Hematopoietic multipotent progenitor cell treated with erythropoietin and hydrocortisone succinate and interleukin-3 and kit ligand, for 15 days (in vitro differentiated cells): ENCODE measurements around the gene PNMT.

Experiments
- DNase-seq: peaks from one replicate; pipeline ENCODE4 v3.0.0-alpha.2; 2015; ENCODE audit warnings: low spot score

Gene PNMT

DNA sequence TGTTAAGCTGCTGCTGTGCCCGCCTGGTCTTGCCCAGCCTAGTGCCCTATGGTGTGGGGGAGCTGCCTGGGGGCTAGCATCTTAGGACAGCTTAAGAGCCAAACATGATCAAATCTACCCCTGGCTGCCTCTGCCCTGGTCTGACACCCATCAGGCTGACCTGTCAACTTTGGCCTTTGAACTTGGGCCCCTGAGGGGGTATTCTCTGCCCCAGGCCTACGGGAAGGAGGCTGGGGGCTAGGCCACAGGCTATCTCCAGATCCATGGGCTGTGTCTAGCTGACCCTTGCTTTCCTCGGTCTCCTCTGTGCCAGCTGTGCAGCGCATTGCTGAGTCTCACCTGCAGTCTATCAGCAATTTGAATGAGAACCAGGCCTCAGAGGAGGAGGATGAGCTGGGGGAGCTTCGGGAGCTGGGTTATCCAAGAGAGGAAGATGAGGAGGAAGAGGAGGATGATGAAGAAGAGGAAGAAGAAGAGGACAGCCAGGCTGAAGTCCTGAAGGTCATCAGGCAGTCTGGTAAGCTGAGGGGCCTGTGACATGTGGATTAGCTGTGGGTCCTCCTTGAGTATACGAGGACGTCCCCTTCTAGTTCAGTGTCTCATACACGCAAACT is 34.6 kb upstream of the PNMT start:
- no peak for DNase-seq

DNA sequence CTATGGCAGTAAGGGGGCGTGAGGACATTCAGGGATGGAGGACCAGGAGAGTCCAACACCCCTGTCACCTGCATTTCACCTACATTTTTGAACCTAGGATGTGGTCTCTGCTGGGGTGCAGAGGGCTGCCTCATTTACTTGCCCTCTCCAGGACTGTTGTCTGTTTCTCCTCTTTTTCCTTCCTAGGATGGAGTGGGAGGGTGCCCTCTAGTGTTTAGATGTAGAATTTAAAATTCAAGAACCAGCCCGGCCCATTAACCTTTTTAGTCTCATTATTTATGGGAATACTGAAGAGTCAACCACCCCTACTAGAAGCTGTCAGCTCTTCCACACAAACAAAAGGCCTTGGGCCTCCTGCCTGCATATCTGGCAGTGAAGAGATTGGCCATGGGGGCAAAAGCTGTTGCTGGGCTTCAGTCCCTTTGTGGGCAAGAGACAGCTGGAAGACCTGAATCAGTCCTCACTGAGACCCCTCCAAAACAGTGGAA is 33.8 kb upstream of the PNMT start:
- DNase-seq, result peak; percentile 69

DNA sequence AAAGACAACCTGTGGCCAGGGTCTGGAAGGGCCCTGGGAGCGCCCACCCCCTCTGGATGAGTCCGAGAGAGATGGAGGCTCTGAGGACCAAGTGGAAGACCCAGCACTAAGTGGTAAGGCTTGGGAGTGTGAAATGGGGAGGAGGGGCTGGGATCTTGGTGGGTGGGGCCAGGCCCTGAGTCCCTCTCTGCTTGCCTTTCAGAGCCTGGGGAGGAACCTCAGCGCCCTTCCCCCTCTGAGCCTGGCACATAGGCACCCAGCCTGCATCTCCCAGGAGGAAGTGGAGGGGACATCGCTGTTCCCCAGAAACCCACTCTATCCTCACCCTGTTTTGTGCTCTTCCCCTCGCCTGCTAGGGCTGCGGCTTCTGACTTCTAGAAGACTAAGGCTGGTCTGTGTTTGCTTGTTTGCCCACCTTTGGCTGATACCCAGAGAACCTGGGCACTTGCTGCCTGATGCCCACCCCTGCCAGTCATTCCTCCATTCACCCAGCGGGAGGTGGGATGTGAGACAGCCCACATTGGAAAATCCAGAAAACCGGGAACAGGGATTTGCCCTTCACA is 32.6 kb upstream of the PNMT start:
- no peak for DNase-seq

DNA sequence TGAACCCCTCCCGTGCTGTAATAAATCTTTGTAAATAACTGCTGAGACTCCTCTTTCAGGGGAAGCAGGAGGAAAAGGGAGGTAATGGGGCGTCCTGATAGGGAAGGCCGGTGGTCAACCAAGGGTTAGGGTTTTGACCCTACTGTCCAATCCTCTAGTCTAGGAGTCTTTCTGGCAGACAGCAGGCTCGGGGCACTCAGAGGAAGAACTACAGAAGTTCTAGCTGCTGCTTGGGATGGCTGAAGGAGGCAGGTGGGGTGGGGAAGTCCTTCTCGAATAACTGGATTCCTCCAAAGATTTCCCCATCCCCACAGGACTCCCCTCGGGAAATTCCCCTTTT is 31.7 kb upstream of the PNMT start:
- no peak for DNase-seq

DNA sequence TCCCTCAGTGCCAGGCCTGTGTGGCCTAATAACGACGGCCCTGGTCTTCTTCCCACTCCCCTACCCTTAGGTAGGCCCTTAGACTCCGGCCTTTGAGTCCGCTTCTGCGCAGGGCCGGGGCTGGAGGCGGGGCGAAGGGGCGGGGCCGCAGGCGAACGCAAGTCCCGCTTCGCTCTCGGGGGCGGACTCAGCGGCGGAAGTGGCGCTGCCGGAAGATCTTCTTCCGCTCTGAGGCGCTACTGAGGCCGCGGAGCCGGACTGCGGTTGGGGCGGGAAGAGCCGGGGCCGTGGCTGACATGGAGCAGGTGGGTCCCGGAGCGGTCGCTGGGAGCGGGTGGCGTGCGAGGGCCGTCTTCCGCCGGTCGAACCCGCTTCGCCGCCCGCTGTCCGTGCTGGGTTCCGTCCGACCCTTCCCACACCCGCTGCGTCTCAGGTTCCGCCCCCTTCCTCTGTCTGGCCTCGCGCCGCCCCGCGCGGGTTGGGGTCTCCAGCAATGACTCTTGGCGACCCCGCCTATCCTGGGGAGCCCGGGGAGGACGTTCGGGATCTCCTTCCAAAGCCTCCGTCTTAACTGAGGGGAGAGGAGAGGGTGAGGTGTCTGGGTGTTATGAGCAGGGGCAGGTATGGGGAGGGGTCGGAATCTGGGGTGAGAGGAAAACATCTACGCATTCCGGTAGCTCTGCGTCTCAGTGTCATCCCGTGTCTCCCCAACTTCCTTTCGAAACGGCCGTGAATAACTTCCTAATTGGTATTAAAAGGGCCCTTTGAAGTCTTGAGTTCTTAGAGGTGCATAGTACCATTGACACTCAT is 31.1 kb upstream of the PNMT start, which contains the start of gene STARD3:
STARD3 (plus strand) TSS at position 218 of the 810 bp plus-strand sequence. CDS start 16,388 bp downstream, outside the sequence.
- DNase-seq, result peak; percentile 90

DNA sequence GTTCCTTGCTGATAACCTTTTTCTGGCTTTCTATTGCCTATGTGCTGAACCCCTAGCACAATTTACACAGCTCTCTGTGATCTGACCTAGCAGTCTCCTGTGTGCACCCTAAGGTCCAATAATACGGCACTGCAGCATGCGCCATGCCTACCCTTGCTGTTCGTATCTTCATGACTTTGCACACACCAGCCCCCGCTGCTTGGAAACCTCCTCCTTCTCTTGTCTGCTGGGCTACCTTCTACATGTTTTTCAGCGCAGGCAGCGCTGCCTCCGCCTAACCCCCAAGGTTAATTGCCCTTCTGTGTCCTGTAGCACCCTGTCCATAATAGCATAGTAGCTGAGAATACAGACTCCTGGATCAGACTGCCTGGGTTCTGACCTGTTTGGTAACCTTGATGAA is 29.9 kb upstream of the PNMT start:
- no peak for DNase-seq

DNA sequence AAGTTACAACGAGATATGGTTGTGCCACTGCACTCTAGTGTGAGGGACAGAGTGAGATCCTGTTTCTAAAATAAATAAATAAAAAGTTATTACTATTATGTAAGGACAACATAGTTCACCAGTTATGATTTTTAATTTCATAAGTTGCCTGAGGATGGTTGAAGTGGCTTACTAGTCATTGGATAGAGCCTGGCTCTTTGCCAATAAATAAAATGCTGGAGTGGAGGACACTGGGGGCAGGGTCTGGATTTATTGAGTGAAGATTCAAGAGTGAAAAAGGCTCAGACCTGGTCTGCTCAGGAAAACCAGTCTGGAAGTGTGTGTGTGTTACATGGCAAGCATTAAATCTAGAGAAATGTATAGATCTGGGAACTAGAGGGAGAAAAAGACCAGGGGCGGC is 29.2 kb upstream of the PNMT start:
- DNase-seq, result no peak

DNA sequence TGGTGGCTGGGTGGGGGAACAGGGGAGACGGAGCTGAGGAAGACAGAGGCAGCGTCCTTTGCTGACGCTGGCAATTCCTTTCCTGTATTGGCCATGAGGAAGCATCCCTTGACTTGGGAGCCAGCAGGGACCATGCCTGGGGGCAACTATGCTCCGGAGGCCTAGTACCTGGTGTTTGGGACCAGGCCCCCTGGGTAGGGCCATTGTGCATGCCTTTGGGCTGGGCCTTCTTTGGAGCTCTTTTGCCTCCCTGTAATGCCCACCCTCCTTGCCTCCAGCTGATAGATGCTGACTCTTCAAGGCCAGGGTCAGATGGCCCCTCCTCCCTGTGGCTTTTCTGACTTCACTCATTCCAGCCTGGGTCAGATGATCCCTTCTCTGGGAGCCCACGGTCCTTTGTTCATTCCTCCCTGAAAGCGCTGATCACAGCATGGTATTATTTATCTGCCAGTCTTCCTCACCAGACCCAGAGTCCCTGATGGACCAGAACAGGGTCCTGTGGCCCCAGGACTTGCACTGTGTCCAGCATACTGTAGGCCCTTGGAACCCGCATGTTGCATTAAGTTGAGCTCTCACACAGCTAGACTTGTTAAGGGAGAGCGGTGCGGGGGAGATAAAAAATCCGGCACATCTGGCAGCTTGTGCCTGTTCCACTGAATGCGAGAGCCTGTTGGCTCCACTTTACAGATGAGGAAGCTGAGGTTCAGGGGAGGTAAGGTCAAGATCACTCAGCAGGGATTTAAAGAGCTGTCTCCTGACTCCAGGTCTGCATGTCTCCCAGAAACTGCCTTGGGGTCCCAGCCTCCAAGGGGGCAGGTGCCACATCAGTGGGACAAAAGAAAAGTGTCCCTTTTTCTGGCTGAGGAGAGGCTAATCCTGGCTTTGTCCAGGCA is 28.4 kb upstream of the PNMT start:
- DNase-seq, result no peak

DNA sequence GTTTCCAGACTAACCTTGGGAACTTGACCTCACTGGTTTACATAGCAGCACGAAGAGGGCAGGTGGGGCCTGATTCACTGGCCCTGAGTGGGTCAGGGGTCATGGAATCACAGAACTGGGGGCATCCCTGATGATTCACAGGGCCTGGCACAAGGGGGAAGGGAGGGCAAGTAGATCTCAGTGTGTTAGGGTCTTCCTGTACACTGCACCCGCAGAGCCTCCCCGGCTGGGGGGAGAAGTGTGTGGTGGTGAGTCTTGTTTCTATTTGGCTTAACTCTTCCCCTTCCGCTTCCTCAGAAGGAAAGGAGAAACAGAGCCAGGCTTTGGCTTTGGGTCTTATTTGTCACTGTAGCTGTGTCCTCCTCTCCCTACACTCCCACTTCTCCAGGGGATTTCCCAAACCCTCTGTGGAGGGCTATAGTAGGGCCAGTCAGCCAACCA is 27.6 kb upstream of the PNMT start:
- DNase-seq, result no peak

DNA sequence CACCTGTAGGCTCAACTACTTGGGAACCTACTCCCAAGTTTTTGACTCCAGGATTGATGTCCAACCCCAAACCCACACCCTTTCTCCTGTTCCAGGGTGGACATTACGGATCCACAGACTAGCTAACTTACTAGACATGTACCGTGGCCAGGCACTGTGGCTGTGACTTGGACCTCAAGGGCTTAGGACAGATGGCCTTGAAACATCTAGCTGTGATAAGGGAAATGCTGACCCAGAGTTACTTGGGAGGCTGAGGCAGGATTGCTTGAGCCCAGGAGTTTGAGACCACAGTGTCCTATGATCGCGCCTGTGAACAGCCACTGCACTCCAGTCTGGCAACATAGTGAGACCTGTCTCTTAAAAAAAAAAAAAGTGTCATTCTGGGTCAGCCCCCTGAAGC is 27.2 kb upstream of the PNMT start:
- DNase-seq, result no peak

DNA sequence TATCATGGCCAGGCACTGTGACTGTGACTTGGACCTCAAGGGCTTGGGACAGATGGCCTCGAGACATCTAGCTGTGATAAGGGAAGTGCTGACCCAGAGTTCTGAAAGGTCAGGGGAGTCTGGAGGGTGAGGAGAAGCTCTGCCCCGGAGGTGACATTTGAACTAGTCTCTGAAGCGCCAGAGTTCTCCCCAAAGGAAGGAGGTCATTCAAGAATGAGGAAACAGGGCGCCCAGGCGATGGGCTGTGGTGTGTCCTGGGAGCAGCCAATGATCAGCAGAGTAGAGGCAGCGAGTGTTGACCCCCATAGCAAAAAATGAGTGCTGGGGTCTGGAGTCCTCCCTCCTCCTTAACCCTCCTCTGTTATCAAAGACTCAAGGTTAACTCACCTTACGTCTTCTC is 26.4 kb upstream of the PNMT start:
- DNase-seq, result no peak

DNA sequence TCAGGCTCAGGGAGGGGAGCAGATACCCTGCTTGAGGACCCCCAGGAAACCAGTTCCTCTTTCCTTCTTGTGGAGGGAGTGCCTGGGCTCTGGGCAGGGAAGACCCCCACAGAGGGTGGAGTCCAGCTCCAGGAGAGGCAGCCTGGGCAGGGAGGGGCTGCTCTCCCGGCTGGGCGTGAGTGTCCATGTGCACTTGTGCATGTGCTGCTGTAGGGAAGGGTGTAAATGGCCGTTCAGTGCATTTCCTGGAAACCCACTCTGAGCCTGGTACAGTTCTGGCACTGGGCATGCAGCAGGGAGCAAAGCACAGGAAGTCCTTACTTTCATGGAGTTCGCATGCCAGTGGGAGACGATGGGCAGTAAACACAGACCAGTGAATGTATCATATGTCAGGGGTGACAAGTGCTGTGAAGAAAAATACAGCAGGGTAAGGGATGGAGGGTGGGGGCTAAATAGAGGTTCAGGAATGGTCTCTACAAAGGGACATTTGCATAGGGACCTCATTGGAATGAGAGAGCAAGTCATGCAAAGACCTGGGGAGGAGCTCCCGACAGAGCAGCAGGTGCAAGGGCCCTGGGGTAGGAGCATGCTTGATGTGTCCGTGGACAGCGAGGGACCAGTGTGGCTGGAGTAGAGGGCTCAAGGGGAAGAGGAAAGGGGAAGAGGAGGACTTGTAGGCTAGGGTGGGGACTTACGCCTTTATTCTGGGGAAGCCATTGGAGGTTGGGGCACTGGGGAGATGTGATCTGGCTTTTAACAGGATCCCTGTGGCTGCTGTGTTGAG is 25.8 kb upstream of the PNMT start:
- DNase-seq, result no peak

DNA sequence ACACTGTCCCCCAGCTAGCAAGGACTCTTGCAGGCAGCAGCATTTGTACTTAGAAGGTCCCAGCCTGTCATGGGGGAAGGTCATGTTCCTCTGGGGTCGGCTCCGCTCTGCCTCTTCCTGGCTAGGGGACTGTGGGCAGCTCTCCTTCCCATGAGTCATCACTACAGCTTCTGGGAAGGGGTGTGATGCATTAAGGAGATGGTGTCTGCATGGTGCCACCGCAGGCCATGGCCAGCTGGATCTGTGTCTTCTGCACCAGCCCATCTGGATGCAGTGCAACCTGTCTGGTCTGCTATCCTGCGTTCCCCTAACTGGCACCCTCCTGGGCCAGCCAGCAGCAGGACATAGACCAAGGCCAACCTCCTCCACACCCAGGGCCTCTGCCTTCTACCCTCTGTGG is 25.0 kb upstream of the PNMT start:
- DNase-seq, result no peak

DNA sequence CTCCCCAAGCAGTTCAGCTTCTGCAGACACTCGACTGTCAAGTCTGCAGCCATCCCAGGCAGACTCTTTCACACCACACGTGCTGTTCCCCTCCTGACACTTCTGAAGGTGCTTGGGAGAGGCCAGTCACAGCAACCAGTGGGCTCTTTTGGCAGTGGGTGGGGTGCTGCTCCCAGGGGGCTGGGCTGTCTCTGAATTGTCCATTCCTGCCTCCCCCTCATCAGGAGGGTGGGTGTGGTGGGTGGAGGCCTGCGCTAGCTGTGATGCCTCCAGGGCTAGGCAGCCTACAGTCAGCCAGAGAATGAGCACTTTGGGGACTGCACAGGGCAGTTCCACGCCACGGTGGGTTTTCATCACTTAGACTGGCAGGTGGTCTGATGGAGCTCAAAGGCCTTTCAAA is 21.0 kb upstream of the PNMT start:
- no peak for DNase-seq

DNA sequence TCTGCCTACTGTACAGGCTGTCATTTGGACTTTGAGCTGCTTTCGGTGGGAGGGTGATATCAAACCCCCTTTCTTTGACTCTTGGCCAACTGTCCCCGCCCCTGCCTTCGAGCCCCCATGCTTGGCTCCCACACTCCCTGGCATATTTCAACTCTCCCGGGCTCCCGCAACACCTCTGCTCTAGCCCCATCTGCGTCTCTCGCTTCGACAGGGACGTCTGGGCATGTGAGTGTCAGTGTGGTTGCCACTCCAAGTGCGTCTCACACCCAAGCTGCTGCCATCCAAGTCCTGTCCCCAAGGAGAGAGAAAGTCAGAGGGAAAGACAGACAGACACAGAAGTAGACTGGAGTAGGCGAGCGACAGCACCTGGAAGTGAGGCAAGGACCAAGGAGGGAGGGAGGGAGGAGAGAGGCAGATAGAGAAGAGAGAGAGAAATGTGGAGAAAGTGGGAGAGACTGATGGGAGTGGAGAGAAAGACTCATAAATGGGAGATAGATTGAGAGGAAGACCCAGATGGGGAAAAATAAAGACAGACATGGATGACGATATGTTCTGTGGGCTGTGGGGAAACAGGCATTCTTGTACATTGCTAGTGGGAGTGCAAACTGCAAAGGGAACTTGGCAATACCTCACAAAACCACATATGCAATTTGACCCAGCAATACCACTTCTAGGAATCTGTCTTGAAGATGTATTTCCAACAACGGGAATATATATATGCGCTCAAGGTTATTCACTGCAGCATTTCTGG is 19.5 kb upstream of the PNMT start:
- no peak for DNase-seq

DNA sequence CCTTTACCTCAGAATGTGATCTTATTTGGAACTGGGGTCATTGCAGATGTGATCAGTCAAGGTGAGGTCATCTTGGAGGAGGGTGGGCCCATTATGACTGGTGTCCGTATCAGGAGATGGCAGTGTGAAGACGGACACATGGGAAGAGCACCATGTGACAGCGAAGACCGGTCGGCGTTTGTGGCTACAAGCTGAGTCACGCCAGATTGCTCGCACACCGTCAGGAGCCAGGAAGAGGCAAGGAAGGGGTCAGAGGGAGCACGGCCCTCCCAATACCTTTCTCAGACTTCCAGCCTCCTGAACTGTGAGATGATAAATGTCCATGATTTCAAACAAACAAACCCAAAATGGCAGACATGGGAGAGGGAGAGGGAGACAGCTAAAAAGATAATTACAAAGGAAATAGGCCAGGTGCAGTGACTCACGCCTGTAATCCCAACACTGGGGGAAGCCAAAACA is 18.1 kb upstream of the PNMT start:
- DNase-seq, result no peak

DNA sequence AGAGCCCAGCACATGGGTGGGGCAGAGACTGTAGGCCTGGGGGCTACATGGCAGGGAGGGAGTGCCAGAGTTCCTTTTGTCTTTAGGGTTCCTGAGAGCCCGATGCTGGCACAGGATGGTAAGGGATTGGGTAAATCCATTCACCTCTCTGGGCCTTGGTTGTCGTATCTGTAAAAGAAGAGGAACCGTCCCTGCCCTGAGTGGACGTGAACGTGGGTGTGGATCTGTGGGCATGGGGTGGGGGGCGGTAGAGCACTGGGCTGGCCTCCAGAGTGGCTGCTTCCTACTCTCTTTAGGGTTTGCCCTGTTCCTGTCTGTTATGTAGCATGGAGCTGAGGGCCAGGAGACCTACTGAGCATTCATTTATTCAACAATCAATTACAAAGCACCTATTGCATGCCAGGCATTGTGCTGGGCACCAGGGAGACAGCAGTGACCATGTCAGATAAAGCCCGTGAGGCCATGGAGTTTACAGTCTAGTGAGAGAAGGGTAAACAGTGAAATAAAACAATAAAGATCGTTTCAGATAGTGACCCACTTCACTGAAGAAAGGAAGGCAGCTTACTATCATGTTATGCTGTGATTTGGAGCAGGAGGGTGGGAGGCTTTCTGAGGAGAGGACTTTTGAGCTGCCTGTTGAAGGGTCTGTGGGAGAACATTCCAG is 16.2 kb upstream of the PNMT start:
- DNase-seq, result no peak

DNA sequence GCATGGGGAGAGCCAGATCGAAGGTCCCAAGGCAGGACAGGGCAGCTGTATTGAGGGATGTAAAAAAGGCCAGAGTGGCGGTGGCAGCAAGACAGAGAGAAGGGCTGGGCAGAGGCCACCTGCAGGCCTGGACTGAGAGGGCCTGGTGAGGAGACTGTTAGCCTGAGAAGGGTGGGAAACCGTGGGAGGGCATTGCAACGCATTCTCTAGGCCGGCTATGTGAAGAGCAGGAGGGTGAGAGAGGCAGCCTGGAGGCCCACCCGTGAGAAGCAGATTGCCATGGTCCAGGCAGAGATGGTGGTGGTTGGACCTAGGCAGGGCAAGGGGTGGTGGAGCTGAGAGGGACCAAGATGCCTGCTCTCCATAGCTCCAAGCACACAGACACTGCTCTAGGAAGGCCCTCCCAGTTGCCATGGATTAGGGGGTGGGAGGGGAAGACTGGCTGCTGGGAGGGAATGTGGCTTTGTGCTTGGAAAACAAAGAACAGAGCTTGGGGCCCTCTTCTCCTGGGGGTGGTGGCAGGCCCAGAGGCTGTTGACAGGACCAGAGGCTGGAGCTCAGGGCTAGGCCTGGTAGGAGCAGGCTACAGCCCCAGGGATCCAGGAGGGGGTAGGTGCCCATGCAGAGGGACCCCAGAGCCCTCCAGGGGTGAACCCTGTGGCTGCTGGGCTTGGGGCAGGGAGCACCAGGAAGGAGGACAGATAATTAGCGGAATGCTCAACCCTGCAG is 15.5 kb upstream of the PNMT start:
- no peak for DNase-seq

DNA sequence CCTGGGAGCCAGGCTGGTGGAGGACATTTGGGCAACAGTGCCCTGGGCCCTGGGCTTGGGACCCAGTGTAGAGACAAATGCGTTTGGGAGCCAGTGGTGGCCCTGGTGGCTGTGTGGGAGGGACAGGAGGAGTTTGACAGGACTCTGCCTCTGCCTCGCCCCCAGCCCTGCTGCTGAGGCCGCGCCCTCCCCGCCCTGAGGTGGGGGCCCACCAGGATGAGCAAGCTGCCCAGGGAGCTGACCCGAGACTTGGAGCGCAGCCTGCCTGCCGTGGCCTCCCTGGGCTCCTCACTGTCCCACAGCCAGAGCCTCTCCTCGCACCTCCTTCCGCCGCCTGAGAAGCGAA is 15.0 kb upstream of the PNMT start:
- DNase-seq, result no peak
